Measurements from ENCODE around the gene SLC35A4.

DNA sequence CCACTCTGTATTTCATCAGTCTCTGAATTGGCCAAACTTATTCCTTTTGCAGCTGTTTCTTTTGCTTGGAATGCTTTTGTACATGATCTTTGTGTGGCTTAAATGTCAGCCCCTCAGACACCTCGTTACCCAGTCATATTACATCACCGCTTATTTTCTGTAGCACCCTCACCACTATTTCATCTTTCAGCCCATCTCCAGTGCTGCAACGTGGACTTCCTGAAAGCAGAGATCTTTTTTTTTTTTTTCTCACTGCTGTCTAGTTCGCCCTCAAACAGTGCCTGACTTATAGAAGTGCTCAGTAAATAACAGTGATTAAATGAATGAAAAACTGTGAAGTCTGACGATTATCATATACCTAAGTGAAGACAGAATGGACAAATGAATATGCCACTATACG lies 8.2 kb upstream of the SLC35A4 start:
- TF ChIP-seq, protein P1, sequence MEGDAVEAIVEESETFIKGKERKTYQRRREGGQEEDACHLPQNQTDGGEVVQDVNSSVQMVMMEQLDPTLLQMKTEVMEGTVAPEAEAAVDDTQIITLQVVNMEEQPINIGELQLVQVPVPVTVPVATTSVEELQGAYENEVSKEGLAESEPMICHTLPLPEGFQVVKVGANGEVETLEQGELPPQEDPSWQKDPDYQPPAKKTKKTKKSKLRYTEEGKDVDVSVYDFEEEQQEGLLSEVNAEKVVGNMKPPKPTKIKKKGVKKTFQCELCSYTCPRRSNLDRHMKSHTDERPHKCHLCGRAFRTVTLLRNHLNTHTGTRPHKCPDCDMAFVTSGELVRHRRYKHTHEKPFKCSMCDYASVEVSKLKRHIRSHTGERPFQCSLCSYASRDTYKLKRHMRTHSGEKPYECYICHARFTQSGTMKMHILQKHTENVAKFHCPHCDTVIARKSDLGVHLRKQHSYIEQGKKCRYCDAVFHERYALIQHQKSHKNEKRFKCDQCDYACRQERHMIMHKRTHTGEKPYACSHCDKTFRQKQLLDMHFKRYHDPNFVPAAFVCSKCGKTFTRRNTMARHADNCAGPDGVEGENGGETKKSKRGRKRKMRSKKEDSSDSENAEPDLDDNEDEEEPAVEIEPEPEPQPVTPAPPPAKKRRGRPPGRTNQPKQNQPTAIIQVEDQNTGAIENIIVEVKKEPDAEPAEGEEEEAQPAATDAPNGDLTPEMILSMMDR (conservative IDR thresholded peaks at IDR 0.05) = no peak
- TF ChIP-seq EZH2 (IDR thresholded peaks at IDR 0.05; ENCODE audit: low read depth) = no peak

Data from PC-9 (cell line).